Keratinocyte (primary cell): ENCODE results near the gene TRAF5.

Experiments
- CTCF ChIP-seq, 3 experiments: IDR thresholded peaks in 1 of 3; conservative IDR thresholded peaks in 1 of 3; optimal IDR thresholded peaks in 1 of 3; 2 replicates in 2 of 3; 3 replicates in 1 of 3; pipeline versions ENCODE3 to v1.5.1; 2011; ENCODE audit warnings: low read length in 3 of 3, mild to moderate bottlenecking in 3 of 3, moderate library complexity in 2 of 3, control low read depth in 1 of 3, inconsistent platforms in 1 of 3; ENCODE audit not compliant: insufficient read depth in 2 of 3; ENCODE audit errors: extremely low read depth in 1 of 3
- EZH2 ChIP-seq: IDR thresholded peaks from one replicate; pipeline ENCODE4 v1.6.1; 2012; ENCODE audit warnings: inconsistent platforms, mild to moderate bottlenecking, low read length, moderate library complexity

GRCh38 chr1:211359876-211360275 lies 33.2 kb downstream of the TRAF5 start:
- no peak for TF ChIP-seq CTCF (optimal IDR thresholded peaks at IDR 0.05 in 1 of 3, IDR thresholded peaks at IDR 0.05 in 1 of 3, conservative IDR thresholded peaks at IDR 0.05 in 1 of 3; ENCODE audit: extremely low read depth in 1 of 3, insufficient read depth in 2 of 3, low read length in 3 of 3)
- no peak for TF ChIP-seq EZH2
